ENCODE measurements around the gene RAD51AP2.

The RAD51AP2 gene

GRCh38 chr2:17470855-17471641, 47.2 kb downstream of the RAD51AP2 start:
- DNase-seq (ENCODE audit: low read depth in 1 of 2, low spot score in 1 of 2) = no peak

- DNase-seq (ENCODE audit: low read depth in 1 of 2, low spot score in 1 of 2) = no peak
These were observed 57.2 kb downstream of the RAD51AP2 start for GRCh38 chr2:17461087-17461475.
